GM18858 (cell line): ENCODE measurements around the gene CLGN.

ENCODE experiments used
- ATAC-seq: cut with Tn5 transposase; IDR thresholded peaks from one replicate; pipeline ENCODE4 v1.9.1; 2021; ENCODE audit not compliant: unreplicated experiment

Gene CLGN

DNA sequence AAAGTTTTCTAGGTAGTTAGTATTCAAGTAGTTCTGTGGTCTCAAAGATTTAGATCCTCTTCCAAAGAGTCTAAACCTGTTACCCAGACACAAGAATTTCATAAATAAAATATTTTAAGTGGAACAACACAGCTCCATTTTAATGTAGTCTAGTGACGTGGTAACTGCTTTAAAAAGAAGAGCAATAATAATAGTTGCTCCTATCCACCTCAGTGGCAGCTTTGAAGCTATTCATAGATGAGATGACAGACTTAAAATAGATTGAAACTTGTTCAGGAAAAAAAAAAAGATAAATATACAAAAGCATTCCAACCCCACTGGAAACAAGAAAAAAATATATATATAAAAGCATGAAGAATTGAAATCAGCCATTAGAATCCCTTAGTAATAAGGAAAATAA lies 39.4 kb downstream of the CLGN start:
- ATAC-seq: no peak

DNA sequence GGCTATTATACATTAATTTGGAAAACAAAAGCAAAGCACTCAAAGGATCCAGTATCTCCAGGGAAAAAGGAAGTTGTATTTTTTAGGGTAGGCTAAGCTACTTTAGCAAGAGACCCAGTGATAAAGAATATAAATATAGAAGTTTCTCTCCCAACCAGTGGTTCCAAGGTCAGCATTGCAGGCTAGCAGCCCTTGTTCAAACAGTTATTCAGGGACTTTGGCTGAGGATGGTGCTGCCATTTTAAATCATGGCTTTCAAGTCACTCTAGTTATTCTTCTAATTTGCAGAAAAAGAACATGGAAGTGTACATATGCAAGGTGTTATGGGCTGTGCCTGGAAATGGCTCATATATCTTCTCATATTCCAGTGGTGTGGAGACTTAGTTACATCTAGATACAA lies 44.7 kb downstream of the CLGN start:
- no peak for ATAC-seq

DNA sequence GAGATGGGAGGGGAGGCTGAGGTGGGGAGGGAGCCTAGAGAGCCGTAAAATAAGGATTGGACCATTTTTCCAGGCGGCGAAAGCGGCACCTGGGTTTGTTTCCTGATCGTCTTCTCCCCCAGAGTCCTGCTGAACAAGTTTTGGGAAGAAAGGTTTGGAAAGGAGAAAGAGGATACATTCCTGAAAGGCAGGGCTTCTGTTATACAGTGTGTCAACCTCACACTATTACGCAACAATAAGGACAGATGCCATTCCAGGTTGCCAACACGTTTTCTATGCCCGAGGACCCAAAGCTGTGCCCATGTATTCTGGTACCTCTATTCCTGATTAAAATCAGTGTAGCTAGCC lies 53.3 kb downstream of the CLGN start:
- no peak for ATAC-seq

DNA sequence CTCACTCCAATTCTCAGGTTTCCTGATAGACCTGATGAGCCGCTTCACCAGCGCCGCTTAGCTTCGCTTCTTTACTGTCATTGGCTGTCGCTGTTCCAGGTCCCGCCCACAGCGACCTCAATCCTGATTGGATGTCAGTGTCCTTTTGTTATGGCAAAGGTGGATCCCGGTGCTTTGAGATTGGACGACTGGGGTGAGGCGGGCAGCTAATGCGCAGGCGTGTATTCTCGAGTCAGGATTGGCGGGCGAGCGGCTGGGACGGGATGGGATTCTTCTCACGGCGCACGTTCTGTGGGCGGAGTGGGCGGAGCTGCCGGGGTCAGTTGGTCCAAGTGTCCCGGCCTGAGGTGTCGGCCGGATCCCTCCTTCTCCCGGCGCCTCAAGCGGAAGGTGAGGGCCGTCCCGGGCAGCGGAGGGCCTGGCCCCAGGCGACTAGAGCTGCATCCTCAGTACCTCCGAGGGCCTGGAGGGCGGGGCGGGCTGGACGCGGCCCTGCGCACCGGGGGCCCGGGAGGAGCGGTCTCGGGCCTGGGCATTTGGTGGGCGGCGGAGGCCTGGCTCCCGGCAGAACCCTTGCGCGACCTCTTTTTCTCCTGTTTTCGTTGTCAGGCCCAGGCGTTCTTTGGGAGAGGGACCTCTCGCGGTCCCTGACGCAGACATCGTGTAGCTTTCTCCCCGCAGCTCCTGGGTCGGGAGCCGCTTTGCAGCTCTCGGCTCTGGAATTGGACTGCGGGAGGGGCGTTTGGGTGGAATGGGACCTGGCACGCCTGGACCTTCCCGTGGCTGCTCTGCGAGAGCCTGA lies 53.9 kb downstream of the CLGN start, which contains the start of gene SCOC:
SCOC (plus strand) TSS at position 319 of the 802 bp plus-strand sequence. CDS start 5,525 bp downstream, outside the sequence.
- peak; percentile 88 for ATAC-seq

DNA sequence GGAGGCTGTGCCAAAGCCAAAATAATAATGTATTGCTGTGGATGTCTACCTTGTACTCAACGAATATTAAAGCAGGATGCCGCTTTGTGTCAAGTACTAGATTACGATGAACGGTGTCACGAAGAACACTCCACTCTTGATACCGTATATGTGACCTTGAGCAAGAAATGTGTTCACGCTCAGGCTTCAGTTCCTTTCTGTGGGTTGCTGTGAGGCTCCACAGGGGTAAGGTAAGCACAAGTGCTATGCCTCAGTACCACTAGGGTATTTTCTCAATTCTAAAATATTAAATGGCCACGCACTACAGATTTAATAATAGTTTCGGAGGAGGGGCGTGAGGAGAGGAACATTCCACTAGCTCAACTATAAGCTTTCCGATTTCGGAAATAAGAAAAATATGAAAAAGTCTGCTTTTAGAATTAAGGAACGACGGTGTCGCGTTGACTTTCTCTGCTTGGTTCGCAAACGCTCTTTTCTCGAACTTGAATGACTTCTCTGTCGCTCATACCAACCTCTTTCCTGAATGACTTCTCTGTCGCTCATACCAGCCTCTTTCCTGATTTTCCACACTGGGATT lies 54.6 kb downstream of the CLGN start:
- ATAC-seq: peak; percentile 53

GRCh38 chr4:140368686-140369085 lies 58.8 kb downstream of the CLGN start:
- ATAC-seq: no peak

GRCh38 chr4:140367738-140368137 lies 59.7 kb downstream of the CLGN start:
- no peak for ATAC-seq

DNA sequence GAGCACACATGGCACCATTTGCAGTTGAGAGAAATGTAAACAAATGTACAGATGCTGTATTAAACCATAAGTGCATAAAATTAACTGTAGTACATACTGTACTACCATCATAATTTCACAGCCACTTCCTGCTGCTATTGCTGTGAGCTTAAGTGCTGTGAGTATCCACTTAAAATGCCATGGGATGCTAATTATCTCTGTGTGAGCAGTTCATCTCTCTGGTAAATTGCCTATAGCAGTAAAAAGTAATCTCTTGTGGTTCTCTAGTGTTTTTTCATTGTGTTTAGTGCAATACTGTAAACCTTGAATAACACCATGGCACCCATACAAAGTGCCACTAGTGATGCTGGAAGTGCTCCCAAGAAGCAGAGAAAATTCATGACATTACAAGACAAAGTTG lies 63.9 kb downstream of the CLGN start:
- ATAC-seq: no peak

GRCh38 chr4:140363051-140363450 lies 64.4 kb downstream of the CLGN start:
- ATAC-seq: no peak

DNA sequence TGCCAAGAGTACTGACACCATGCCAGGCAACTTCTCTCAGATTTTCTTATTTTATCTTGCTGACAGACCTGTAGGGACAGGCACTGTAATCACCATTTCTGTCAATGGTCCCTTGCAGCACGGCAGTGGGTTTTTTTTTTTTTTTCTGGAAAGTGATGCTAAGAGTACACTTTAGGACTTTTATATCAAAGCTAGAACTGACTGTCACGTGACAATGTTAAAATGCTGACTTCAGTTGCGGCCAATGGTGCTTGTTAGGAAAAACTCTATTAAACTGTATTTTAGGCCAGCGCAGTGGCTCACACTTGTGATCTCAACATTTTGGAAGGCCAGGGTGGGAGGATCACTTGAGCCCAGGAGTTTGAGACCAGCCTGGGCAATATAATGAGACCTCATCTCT lies 66.3 kb downstream of the CLGN start:
- ATAC-seq: no peak

GRCh38 chr4:140359562-140360427 lies 67.7 kb downstream of the CLGN start:
- ATAC-seq: peak; percentile 96

- ATAC-seq: no peak
These were observed 69.2 kb downstream of the CLGN start for GRCh38 chr4:140358281-140358680.

GRCh38 chr4:140357868-140358267 lies 69.6 kb downstream of the CLGN start:
- no peak for ATAC-seq

DNA sequence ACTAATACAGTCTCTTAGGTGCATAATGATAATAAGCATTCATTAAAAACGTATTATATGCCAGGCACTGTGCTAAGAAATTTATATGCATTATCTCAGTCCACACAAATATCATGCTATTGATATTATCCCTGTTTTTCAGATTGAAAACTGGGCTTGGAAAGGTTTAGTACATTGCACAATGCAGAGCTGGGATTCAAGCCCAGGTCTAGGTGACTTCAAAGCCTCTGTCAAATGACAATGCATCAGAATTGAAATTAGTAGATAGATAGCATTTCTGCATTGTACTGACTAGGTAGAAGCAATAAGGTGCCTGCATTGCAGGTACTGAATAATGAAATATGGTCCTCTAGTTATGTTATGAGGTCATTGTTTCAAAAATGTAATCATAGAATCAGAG lies 72.2 kb downstream of the CLGN start:
- no peak for ATAC-seq

DNA sequence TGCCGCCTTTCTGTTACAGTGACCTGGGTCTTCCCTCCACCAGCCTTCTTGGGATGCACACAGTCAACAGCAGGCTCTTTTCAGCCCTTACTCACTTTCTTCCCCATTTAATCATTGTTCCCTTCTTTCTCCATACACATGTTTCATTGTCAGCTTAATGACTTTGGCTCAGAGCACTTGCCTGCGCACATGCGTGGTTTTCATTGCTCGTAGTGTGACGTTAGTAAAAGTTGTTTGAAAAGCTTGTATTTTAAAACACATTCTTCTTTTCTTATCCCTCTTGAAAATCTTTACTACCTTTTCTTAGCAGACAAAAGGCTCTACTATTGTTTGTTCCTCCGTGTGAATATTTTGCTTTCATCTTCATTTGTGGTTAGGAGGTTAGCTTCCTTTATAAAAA lies 73.7 kb downstream of the CLGN start:
- no peak for ATAC-seq

DNA sequence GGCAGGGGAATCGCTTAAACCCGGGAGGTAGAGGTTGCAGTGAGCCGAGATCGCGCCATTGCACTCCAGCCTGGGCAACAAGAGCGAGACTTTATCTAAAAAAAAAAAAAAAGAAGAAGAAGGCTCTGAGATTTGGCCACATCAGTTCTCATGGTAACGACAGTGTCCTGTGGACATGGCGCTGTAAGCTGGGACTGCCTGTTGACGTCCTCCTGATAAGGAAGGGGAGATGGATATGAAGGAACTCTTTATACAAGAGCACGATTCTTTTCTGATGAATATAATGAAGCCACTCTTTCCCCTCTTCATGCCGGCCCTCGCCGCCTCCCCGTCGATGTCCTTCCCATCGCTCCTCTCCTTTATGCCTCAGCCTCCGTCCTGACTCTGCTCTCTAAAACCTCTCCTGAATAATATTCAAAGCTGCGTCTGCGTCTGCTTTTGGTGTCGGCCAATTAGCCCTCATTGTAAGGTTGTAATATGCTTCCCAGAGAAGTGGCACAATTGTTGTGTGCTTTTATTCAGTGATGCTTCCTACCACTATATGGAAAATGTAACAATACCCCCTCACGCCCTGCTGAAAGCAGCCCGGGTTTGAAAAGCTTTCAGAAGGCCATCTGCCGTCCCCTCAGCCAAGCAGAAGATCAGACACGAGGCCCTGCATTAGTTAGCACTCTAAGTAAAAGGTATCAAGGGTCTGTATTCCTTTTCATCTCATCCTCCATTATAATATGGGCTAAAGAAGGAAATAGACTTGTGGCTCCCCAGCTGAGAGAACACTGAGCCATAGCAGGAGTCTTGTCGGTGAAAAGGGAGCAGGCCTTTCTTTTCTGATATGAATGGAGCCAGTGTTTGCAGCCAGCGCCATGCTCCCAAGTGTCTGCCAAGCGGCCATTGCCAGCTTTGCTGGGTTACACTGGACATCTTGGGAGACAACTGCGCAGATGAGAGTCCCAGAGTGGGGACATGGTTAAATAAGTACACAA lies 76.1 kb downstream of the CLGN start:
- no peak for ATAC-seq

DNA sequence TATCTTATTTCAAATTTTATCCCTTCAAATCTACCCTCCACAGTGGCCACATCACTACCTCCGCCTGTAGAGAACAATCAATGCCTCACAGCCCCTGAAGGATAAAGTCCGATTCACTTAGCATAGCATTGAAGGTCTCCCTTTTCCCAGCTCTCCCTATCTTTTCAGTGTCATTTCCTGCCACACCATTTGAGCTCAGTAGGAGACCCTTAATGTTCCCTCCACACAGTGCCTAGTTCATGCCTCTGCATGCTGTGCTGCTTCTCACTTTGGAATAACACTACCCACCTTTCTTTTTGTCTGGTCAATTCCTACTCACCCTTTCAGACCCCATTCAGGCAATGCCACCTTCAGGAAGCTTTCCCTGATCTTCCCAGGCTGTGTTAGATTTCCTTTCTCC lies 77.6 kb downstream of the CLGN start:
- ATAC-seq: no peak

GRCh38 chr4:140346136-140346535 lies 81.3 kb downstream of the CLGN start:
- ATAC-seq: no peak

- no peak for ATAC-seq
These were observed 82.8 kb downstream of the CLGN start for GRCh38 chr4:140344621-140345020.

DNA sequence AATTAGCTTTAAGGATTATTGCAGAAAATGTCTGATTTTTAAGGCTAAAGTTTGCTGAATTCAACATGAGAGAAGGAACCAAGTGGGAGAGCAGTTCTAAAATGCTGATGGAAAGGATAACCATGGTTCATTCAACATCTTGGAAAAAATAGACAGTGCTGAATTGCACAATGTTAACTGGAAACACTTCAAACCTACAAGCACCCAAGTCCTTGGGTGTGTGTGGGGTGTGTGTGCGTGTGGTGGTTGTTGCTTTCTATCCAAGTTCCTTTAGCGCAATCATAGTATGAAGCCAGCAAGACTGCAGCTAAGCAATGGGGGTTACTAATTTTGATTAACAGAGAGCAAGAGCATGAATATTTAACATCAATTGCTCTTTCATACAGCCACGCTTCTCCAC lies 83.3 kb downstream of the CLGN start:
- ATAC-seq: no peak

DNA sequence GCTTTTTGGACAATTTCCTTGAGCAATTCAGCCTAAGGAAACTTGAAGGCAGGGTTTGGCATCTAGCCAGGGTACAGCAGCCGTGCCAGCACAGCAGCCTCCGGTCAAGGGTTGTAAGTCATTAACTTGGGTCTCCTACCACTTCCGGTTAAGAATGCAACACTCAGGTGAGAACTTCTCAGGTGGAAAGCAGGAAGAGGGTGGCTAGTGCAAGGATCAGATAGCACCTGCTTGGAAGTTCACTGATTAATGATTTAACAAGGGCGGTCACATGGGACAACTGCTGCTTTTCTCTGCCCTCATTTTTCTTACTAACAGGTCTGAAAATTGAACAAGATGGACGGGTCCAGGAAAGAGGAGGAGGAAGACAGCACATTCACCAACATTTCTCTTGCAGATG lies 84.1 kb downstream of the CLGN start:
- peak; percentile 82 for ATAC-seq
